ENCODE data around the gene MIA.
A peak's percentile ranks its signal among the peaks of the same experiment; 100 is the strongest.

DNA sequence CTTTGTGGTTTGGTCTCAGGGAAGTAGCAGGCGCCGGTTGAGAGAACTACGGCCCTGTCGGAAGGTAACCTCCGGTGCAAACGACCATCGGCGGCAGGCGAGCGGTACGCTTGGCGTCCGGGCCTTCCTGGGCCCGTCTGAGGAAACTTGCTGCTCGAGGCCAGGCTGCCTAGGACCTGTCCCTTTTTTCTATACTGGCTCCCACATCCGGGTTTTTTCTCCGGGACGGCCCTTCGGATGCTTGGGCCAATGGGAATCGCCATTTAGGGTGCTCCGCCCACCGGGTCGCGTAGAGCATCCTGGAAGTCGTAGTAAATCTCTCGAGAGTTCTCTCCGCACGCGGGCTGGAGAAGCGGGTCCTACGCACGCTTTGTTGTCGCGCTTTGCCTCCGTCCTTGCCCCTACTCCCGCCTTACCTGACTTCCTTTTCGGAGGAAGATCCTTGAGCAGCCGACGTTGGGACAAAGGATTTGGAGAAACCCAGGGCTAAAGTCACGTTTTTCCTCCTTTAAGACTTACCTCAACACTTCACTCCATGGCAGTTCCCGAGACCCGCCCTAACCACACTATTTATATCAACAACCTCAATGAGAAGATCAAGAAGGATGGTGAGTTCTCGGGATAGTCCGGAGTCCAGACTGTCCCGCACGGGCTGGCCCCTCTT, 24.3 kb upstream of the MIA start, which contains the start of gene SNRPA:
- TF ChIP-seq CTCF (IDR thresholded peaks at IDR 0.05) = peak in 1 of 5 experiments; percentile 28
- peak; percentile 86 to 87 for TF ChIP-seq POLR2A (IDR thresholded peaks at IDR 0.05)

Measured in tibial nerve (tissue), 3 donors.